Panc1 (cell line): ENCODE results near the gene ITGBL1.

ENCODE experiments used
- POLR2AphosphoS5 ChIP-seq: IDR thresholded peaks from 2 replicates; pipeline ENCODE4 v1.6.1; 2012; ENCODE audit warnings: mild to moderate bottlenecking, low read depth, low read length, moderate library complexity
- TF ChIP-seq, protein P1 (sequence below), 2 experiments: IDR thresholded peaks; 2 replicates each; pipeline ENCODE4 v1.6.1; 2011 to 2012; ENCODE audit warnings: low read depth in 2 of 2, control low read depth in 1 of 2, low read length in 1 of 2, mild to moderate bottlenecking in 1 of 2, moderate library complexity in 1 of 2; ENCODE audit not compliant: insufficient read depth in 1 of 2

DNA sequence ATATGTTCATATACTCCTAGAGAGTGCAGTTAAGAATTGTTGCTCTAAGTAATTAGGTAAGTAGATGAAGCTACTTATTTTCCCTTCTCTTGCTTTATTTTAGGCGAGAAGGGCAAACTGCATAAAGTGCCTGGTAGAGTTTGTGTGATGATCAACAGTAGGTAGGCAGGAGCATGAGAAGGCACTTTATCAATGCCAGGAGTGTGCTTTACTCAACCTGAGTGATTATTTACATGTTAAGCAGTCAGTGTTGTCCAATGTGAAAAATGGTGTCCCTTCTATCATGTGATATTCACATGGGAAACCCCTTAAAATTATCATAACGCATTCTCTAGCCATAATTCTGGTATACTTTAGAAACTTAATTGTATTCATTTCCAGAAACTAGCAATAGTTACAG is 294.0 kb downstream of the ITGBL1 start:
- TF ChIP-seq POLR2AphosphoS5, result no peak
- TF ChIP-seq, protein P1, sequence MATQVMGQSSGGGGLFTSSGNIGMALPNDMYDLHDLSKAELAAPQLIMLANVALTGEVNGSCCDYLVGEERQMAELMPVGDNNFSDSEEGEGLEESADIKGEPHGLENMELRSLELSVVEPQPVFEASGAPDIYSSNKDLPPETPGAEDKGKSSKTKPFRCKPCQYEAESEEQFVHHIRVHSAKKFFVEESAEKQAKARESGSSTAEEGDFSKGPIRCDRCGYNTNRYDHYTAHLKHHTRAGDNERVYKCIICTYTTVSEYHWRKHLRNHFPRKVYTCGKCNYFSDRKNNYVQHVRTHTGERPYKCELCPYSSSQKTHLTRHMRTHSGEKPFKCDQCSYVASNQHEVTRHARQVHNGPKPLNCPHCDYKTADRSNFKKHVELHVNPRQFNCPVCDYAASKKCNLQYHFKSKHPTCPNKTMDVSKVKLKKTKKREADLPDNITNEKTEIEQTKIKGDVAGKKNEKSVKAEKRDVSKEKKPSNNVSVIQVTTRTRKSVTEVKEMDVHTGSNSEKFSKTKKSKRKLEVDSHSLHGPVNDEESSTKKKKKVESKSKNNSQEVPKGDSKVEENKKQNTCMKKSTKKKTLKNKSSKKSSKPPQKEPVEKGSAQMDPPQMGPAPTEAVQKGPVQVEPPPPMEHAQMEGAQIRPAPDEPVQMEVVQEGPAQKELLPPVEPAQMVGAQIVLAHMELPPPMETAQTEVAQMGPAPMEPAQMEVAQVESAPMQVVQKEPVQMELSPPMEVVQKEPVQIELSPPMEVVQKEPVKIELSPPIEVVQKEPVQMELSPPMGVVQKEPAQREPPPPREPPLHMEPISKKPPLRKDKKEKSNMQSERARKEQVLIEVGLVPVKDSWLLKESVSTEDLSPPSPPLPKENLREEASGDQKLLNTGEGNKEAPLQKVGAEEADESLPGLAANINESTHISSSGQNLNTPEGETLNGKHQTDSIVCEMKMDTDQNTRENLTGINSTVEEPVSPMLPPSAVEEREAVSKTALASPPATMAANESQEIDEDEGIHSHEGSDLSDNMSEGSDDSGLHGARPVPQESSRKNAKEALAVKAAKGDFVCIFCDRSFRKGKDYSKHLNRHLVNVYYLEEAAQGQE (IDR thresholded peaks at IDR 0.05; ENCODE audit: insufficient read depth in 1 of 2, low read depth in 2 of 2, low read length in 1 of 2), result no peak
